ENCODE data around the gene ITGB8.
"Not testable (repeated sequence)": the region's sequence is repeated elsewhere in the genome, so short reads cannot be mapped to it uniquely, and the experiment has no call there.

Gene ITGB8

GRCh38 chr7:20330239-20330927 is at the start of gene ITGB8:
Gene ITGB8 (plus strand): TSS chr7:20330900. CDS start chr7:20331807, 907 bp downstream.
- DNase-seq (ENCODE audit: low spot score), result no peak

DNA sequence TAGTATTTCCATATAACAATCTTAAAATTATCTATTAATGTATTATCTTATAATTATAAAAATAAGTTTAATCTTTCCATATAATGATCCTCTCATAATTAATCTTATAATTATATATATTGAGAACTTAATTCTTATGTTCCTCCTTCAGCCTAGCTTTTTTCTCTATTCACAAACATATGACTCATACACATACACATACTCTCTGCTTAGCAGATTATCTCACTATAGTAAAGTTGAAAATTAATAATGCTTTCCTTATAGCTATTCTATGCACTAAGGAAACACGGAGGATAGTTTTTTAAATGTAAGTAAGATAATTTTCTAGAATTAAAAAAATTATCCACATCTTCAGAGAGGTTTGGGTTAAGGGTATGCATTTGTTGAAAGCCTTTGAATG is 47.7 kb upstream of the ITGB8 start:
- no peak for DNase-seq (ENCODE audit: low spot score)

DNA sequence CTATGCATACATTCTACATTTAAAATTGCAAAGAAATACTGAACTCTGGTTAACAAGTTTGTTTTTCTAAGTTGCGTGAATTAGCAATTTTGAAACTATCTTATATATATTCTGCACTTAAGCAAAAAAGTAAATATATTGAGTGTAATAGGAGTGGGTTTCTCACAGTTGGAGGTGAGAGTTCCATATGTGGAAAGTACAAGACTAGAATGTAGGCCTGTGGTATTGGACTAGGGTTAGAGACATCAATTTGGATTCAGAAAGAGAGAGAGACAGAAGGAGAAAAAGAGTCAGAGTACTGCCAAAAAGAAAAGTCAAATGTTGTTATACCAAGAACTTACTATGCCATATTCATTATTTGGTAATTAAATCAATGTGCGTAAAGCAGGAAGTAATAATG is 47.3 kb upstream of the ITGB8 start:
- no peak for DNase-seq (ENCODE audit: low spot score)

DNA sequence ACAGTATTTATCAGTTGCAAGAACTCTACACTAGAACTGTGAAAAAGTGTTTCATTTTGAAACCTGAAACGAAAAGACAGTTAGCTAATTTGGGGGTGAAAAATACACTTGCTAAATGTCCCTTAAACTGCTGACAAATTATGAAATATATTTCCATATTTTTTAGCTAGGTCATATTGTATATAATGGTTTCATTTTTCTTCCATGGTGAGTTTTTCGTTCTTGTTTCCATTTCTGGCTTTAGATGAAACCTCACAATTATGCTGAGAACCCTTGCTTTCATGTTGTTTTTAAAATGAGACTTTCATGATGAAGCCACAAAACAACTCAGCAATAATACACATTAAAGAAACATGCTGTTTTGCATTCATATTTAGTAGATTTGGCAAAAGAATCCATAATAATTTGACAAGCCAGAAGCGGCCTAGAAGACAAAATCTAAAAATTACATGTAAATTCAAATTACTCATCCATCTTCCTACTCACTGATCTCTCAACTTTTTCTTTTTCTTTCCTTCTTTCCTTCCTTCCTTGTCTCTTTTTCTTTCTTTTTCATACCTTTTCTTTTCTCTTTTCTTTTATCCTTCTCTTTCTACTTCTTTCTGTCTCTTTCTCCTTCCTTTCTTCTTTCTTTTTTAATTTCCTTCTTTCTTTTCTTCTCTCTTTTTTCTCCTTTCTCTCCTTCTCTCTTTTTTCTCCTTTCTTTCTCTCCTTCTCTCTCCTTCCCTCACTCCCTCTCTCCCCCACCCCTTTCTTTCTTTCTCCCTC is 46.5 kb upstream of the ITGB8 start:
- no peak for DNase-seq (ENCODE audit: low spot score)

- DNase-seq (ENCODE audit: low spot score), result no peak
These were observed 45.9 kb upstream of the ITGB8 start for GRCh38 chr7:20284771-20285143.

- DNase-seq (ENCODE audit: low spot score), result no peak
These were observed 43.4 kb upstream of the ITGB8 start for GRCh38 chr7:20287317-20287716.

DNA sequence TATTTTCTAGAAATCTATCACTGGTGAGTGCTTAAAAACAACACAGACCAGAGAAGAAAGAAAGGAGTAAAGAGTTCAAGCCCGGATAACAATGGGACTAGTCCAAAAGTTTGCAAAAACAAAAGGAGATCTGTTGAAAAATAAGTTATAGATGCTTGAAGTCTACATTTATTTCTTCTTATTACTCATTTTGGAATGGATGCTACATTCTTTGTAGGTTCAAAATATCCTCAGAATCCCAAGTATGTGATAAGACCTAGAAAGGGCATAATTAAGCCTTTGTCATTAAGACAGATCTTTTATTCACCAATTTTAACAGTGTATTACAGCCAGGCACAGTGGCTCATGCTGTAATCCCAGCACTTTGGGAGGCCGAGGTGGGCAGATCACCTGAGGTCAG is 42.7 kb upstream of the ITGB8 start:
- no peak for DNase-seq (ENCODE audit: low spot score)

DNA sequence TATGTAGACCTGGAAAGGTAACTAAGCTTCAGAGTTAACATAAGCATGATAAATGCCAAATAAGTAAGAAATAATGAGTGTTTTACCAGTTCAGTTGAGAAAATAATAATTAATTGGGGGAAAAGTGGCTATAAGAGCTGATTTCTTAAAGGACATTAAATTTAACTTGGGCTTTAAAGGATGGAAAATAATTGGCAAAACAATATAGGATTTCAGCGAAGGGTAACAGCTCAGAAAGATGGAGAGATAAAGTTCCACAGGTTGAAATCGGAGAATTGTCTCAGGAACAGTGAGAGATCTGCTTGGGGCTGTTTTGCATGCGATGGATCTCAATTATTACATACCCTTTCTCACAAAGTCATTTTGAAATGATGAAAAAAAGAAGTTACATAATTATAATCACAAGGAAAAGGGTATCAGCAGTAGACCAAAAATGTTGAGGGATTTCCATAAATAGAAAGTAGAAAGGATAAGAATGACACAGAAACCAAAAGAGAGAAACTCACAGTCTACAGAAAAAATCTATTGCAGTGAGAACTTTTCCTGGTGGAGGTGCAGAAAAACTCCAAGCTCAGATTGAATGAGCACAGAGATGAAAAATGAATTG is 40.1 kb upstream of the ITGB8 start:
- no peak for DNase-seq (ENCODE audit: low spot score)

DNA sequence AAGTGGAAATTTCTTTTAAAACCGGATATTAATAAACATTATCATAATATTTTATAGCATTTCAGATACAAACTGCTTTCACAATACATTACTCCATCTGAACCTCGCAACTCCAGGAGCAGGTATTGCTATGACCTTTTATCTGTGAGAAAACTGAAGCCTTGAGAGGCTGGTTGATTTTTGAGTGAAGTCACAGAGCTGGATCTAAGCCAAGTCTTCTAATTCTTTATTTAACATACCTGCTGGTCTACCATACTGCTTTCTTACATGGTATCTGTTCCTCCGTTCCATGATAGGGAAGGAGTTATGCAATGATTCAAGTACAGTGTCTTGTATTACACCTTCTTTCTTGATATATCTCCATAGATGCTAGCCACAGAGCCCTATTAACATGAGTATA is 37.4 kb upstream of the ITGB8 start:
- DNase-seq (ENCODE audit: low spot score), result no peak

GRCh38 chr7:20296444-20296843 is 34.3 kb upstream of the ITGB8 start:
- DNase-seq (ENCODE audit: low spot score), result no peak

GRCh38 chr7:20296901-20297300 is 33.8 kb upstream of the ITGB8 start:
- DNase-seq (ENCODE audit: low spot score), result no peak

DNA sequence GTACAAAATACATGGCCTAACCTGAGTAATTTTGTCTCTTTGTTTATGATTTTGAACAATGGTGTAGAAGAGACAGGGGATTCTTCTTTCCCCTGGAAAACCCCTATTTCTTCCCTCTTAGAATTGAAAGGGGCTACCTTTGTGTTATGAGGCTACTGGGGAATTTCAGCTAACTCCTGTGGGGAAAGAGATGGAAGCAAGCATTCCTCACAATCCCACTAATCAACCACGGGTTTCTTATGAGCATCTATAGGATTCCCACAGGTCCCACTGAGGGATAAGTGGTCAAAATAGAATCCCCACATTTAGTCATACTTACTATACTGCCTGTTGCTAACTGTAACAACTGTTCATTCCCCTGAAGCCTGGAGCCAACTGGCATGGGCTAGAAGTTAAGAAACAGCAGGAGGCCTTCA is 32.2 kb upstream of the ITGB8 start:
- DNase-seq (ENCODE audit: low spot score), result no peak

GRCh38 chr7:20299145-20299544 is 31.6 kb upstream of the ITGB8 start:
- no peak for DNase-seq (ENCODE audit: low spot score)

- DNase-seq (ENCODE audit: low spot score), result no peak
These were observed 30.9 kb upstream of the ITGB8 start for GRCh38 chr7:20299647-20300312.

- DNase-seq (ENCODE audit: low spot score), result no peak
These were observed 29.3 kb upstream of the ITGB8 start for GRCh38 chr7:20301311-20301939.

DNA sequence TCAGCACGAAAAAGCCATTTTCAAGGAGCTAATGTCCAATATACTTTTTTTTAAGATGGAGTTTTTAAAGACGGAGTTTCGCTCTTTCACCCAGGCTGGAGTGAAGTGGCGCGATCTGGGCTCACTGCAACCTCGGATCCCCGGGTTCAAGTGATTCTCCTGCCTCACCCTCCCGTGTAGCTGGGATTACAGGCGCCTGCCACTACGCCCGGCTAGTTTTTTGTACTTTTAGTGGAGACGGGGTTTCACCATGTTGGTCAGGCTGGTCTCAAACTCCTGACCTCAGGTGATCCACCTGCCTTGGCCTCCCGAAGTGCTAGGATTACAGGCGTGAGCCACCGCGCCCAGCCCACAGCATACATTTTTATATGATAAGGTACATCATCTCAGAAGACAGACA is 28.4 kb upstream of the ITGB8 start:
- DNase-seq (ENCODE audit: low spot score), result not testable (repeated sequence)

- no peak for DNase-seq (ENCODE audit: low spot score)
These were observed 27.8 kb upstream of the ITGB8 start for GRCh38 chr7:20302891-20303290.

GRCh38 chr7:20304366-20304765 is 26.3 kb upstream of the ITGB8 start:
- DNase-seq (ENCODE audit: low spot score), result no peak

DNA sequence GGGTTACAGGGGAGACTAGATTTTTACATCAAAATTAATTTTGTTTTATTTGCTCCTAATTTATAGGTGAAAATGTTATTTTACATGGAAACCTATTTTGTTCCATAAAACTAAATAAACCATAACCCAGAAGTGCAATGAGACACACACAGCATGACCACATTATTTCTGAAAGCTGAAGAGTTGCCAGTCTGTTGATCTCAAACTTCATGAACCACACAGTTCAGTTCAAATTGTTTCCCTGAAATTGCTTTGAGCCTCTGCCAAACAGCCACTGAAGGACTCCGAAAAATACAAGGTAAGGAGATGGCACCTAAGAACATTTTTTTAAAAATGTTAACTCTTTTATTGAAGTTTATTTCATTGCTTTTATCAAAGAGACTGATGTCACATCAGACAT is 25.0 kb upstream of the ITGB8 start:
- DNase-seq (ENCODE audit: low spot score), result no peak

DNA sequence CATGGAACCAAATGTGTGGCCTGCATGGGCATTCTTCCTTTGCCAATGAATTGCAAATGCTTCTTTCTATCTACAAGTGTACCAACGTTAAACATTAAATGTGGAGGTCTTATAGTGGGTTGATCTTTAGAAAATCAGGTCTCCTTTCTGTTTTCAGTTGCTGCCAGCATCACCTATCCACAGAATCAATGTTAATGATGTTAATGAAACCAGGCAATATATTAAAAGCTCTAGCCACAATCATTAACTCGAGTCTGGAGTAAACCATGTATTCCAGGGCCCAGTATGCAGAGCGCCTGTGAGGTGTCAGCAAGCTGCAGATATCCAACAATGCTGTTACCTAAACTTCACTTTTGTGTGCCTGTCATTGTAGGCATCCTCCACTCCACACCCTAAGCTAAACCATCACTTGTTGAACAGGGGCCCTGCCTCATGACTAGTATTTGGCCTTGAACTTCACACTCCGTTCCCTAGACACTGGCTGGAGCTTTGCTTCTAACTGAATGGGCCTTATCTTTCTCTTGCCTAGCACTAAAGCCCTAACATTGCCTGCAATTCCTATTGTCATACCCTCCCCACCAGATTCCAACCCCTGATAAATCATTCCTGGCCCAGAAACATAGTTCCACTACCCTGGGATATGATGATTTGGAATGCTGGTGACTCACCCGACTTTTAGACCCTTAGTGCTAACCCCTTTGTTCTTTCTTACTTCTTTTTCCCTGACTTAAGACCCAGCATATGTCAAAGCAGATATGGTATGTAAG is 24.3 kb upstream of the ITGB8 start:
- no peak for DNase-seq (ENCODE audit: low spot score)

DNA sequence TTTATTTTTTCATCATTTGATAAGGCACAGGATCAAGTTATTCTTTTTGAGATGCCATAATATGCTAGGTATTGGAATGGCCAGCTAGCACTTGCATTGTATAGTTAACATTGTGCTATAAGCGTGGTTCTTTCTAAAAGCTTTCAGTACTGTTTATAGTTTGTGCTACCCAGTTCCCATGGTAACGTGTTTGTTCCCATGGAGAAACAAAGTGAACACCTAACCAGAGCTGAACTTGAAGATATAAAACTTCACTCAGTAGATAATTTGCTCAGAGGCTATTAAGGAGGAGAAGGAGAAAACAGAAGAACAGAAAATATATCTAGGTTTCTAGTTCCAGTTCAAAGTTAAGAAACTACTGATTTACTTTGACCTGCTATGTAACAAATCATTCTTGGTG is 23.6 kb upstream of the ITGB8 start:
- no peak for DNase-seq (ENCODE audit: low spot score)

DNA sequence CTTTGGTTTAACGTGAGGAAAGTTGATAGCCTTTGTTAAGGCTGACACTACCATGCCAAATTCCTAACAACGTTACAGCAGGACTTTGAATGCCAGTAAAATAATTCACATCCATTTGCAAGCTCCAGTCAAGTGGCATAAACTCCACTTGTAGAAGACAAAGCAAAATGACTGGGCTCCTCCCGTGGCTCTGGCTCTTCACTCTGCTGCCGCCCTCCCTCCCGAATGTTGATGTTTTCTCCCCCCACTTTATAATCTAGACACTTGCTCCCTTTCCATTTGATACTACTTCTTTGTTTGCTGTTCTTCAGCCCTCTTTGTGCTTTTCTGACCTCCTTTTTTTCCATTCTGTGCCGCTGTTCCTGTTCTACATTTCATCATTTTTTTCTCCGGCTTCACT is 22.8 kb upstream of the ITGB8 start:
- no peak for DNase-seq (ENCODE audit: low spot score)

All from hematopoietic multipotent progenitor cell treated with erythropoietin and hydrocortisone succinate and interleukin-3 and kit ligand, for 15 days (in vitro differentiated cells).